ENCODE results near the gene COL19A1. TPM values are rescaled to one million over a fixed set of nuclear protein-coding genes. Genes with fewer than 3 reads are reported as not detected.

The COL19A1 gene
- total and polyA plus RNA-seq, 7 donors = 0.54 to 1.6 (median 0.83) TPM; not detected in 3

- DNase-seq = no peak
- H3K36me3 ChIP-seq = no peaks in the 10 kb centered on the region
- H3K27me3 ChIP-seq = no peaks in the 10 kb centered on the region
- H3K4me3 ChIP-seq = no peak overlapping the region
- no peaks in the 10 kb centered on the region for H3K9me3 ChIP-seq
- H3K27ac ChIP-seq = no peak overlapping the region
- TF ChIP-seq POLR2A (IDR thresholded peaks at IDR 0.05) (no peak), POLR2AphosphoS5 (IDR thresholded peaks at IDR 0.05) (no peak), EP300 (IDR thresholded peaks at IDR 0.05) (no peak), CTCF (IDR thresholded peaks at IDR 0.05) (no peak)
- intact Hi-C loops (cut with DNase I) = no loop called here
- H3K4me1 ChIP-seq = peaks cover 0 to 7% (median 3%) of the 10 kb centered on the region in 4 donors
Observed at GRCh38 chr6:70111737-70112136, 245.4 kb downstream of the COL19A1 start.

- 69 to 81% methylated on average over 5 of the region's 5 CpGs for WGBS, 2 donors
- intact Hi-C loops (cut with DNase I) = no loop called here
- TF ChIP-seq POLR2AphosphoS5 (IDR thresholded peaks at IDR 0.05) = no peak
- no peak for TF ChIP-seq EP300 (IDR thresholded peaks at IDR 0.05)
- TF ChIP-seq CTCF (IDR thresholded peaks at IDR 0.05) = no peak
- no peak for TF ChIP-seq POLR2A (IDR thresholded peaks at IDR 0.05)
- Histone ChIP-seq H3K36me3 (no peaks in the 10 kb centered on the region), H3K4me1 (peaks cover 0 to 5% (median 2%) of the 10 kb centered on the region in 4 donors), H3K4me3 (no peak overlapping the region), H3K9me3 (no peaks in the 10 kb centered on the region), H3K27ac (no peak overlapping the region), H3K27me3 (no peaks in the 10 kb centered on the region)
- DNase-seq = no peak
Observed at GRCh38 chr6:70112716-70113115, 246.4 kb downstream of the COL19A1 start.

GRCh38 chr6:70113171-70113570, 246.8 kb downstream of the COL19A1 start:
- Histone ChIP-seq H3K4me3 (no peak overlapping the region), H3K27me3 (no peaks in the 10 kb centered on the region), H3K36me3 (no peaks in the 10 kb centered on the region), H3K27ac (no peak overlapping the region), H3K9me3 (no peaks in the 10 kb centered on the region), H3K4me1 (peaks cover 0 to under 1% (median under 1%) of the 10 kb centered on the region in 4 donors)
- 80 to 86% methylated on average over 1 of the region's 1 CpG for WGBS, 2 donors
- intact Hi-C loops (cut with DNase I) = no loop called here
- no peak for DNase-seq
- TF ChIP-seq POLR2A (IDR thresholded peaks at IDR 0.05) (no peak), CTCF (IDR thresholded peaks at IDR 0.05) (no peak), POLR2AphosphoS5 (IDR thresholded peaks at IDR 0.05) (no peak), EP300 (IDR thresholded peaks at IDR 0.05) (no peak)

- H3K4me1 ChIP-seq = no peaks in the 10 kb centered on the region
- no peak overlapping the region for H3K27ac ChIP-seq
- DNase-seq = no peak
- H3K27me3 ChIP-seq = no peaks in the 10 kb centered on the region
- WGBS, 2 donors = 45 to 54% methylated on average over 2 of the region's 2 CpGs
- no peak overlapping the region for H3K4me3 ChIP-seq
- no peak for TF ChIP-seq CTCF (IDR thresholded peaks at IDR 0.05)
- no peaks in the 10 kb centered on the region for H3K36me3 ChIP-seq
- H3K9me3 ChIP-seq = no peaks in the 10 kb centered on the region
- intact Hi-C loops (cut with DNase I) = no loop called here
Observed at GRCh38 chr6:70118670-70119069, 252.3 kb downstream of the COL19A1 start.

GRCh38 chr6:70119218-70119835, 253.0 kb downstream of the COL19A1 start:
- no peak for TF ChIP-seq POLR2A (IDR thresholded peaks at IDR 0.05)
- TF ChIP-seq EP300 (IDR thresholded peaks at IDR 0.05) = no peak
- no peak for TF ChIP-seq POLR2AphosphoS5 (IDR thresholded peaks at IDR 0.05)
- TF ChIP-seq CTCF (IDR thresholded peaks at IDR 0.05) = no peak
- WGBS, 2 donors = 25 to 71% methylated on average over 7 of the region's 7 CpGs
- intact Hi-C loops (cut with DNase I) = no loop called here

More at GRCh38 chr6:70119218-70119835, 253.0 kb downstream of the COL19A1 start:
- Histone ChIP-seq H3K4me1 (no peaks in the 10 kb centered on the region), H3K9me3 (no peaks in the 10 kb centered on the region), H3K27ac (no peak overlapping the region), H3K4me3 (no peak overlapping the region), H3K27me3 (no peaks in the 10 kb centered on the region), H3K36me3 (no peaks in the 10 kb centered on the region)
- DNase-seq = no peak

Data from sigmoid colon (tissue), 7 donors.